Astrocyte of the spinal cord (primary cell): ENCODE data around the gene CHST8.

Experiments used
- DNase-seq: peaks from one replicate; pipeline ENCODE4 v3.0.0; 2011; ENCODE audit warnings: low read depth, low spot score
- H3K4me3 ChIP-seq: 2 replicates; pipeline ENCODE4 v1.5.1; 2011; ENCODE audit warnings: low read depth, mild to moderate bottlenecking, low read length, moderate library complexity
- CTCF ChIP-seq: IDR thresholded peaks from 2 replicates; pipeline ENCODE4 v1.5.1; 2012; ENCODE audit warnings: low read depth, mild to moderate bottlenecking, low read length, inconsistent platforms
- in situ Hi-C: cut with HindIII; loops from 2 replicates; pipeline ENCODE4 v1.10.0; 2017; ENCODE audit warnings: low sequenced_read_pairs

The CHST8 gene

GRCh38 chr19:33649627-33650305 is 28.0 kb downstream of the CHST8 start:
- no peak for DNase-seq
- in situ Hi-C loops: no loop called here
- H3K4me3 ChIP-seq: no peak overlapping the region
- TF ChIP-seq CTCF: no peak

GRCh38 chr19:33653684-33654083 is 31.9 kb downstream of the CHST8 start:
- TF ChIP-seq CTCF: no peak
- in situ Hi-C loops: no loop called here
- DNase-seq: no peak
- no peak overlapping the region for H3K4me3 ChIP-seq

DNA sequence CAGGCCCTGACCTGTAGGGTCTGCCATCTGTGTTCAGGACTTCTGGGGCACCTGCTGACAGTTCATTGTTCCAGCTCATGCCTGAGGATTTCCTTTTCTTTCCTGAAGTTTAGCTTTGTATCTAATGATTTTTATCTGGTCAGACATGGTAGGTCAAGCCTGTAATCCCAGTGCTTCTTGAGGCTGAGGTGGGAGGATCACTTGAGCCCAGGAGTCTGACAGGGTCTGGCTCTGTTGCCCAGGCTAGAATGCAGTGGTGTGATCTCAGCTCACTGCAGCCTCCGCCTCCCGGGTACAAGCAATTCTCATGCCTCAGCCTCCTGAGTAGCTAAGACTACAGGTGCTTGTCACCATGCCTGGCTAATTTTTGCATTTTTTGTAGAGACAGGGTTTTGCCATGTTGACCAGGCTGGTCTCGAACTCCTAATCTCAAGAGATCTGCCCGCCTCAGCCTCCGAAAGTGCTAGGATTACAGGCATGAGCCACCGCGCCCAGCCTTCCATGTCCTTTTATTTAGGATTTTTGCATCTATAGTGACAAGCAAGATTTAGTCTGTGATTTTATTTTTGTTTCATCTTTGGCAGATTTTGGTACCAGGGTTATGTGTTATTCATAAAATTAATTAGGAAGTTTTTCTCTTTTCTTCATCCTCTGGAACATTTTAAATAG is 33.2 kb downstream of the CHST8 start:
- TF ChIP-seq CTCF: no peak

DNA sequence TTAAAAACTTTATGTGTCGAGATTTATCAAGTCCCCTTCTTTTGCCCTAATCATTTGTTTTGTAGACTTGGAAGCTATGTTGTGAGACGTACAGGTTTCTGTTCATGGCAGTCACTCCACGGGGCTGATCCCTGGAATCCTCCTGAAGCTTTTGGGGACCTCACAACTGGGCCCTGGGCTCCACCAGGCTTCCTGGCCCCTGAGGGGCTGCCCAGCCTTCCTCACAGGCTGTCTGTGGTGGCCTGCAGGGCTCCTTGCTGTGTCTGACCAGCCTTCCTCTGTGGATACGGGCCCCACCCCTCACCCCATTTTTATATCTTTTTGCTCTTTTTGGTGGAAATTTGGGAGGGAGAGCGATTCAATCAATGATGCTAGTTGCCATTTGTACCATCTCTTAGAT is 38.1 kb downstream of the CHST8 start:
- no peak overlapping the region for H3K4me3 ChIP-seq
- in situ Hi-C loops: no loop called here
- TF ChIP-seq CTCF: no peak
- no peak for DNase-seq

More for the DNA sequence above, 33.2 kb downstream of the CHST8 start:
- no peak overlapping the region for H3K4me3 ChIP-seq
- in situ Hi-C loops: no loop called here
- no peak for DNase-seq

GRCh38 chr19:33660410-33661124 is 38.8 kb downstream of the CHST8 start:
- DNase-seq: no peak
- in situ Hi-C loops: no loop called here
- no peak for TF ChIP-seq CTCF
- H3K4me3 ChIP-seq: no peak overlapping the region

- in situ Hi-C loops: no loop called here
- DNase-seq: no peak
- H3K4me3 ChIP-seq: no peak overlapping the region
- TF ChIP-seq CTCF: no peak
Measured at GRCh38 chr19:33661336-33661735, 39.6 kb downstream of the CHST8 start.
